Germinal center (tissue), 1 donor: ENCODE data around the gene FGF5.
A peak's percentile ranks its signal among the peaks of the same experiment; 100 is the strongest.
"Not testable (repeated sequence)": the region's sequence is repeated elsewhere in the genome, so short reads cannot be mapped to it uniquely, and the experiment has no call there.

Experiments
- DNase-seq: peaks from one replicate; pipeline ENCODE4 v3.0.0; 2012; ENCODE audit warnings: mixed read lengths, low spot score

Gene FGF5

DNA sequence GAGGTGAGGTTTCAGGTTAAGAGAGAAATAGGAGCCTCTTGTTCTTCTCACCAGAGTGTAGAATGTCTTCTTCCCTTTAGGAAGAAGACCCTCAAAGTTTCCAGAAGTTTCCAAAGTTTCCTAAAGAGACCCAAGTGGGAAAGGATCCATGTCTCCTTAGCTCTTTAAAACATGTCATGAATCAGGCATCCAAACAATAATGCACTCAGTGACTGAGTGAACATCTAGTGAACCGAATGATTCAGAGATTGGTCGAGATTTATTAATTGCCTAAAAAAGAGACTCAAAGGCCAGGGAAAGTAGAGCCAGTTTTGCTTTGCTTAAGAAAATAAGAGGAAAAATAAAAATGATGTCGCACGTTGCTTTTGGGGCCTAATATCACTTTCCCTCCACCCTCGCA lies 29.4 kb downstream of the FGF5 start:
- DNase-seq: no peak

DNA sequence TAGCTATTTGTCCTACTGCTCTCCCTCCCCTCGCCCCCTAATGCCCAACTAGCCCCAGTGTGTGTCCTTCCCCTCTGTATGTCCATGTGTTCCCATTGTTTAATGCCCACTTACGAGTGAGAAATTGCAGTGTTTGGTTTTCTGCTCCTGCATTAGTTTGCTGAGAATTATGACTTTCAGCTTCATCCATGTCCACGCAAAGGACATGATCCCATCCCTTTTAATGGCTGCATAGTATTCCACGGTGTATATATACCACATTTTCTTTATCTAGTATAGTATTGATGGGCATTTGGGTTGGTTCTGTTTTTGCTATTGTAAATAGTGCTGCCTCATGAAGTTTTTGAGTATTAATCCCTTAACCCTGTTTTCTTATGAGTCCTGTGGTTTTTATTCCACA lies 35.4 kb downstream of the FGF5 start:
- no peak for DNase-seq

- no peak for DNase-seq
Measured at GRCh38 chr4:80302616-80303223, 36.3 kb downstream of the FGF5 start.

DNA sequence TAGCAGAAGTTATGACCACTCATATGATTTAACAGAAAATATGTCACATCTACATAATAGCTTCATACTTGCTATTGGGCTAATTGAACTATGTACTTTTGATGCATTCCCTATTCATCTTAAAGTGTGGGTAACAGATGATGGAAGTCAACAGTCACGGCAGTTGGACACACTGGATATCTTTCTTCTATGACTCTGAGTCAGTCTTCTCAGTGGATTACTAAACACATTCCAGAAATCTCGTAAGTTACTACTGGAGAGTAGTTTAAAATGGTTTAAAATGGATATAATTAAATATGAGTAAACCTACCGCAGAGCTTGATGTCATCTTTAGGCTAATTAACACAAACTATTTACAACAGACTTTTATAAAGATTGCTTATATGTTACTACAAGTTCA lies 39.0 kb downstream of the FGF5 start:
- no peak for DNase-seq

GRCh38 chr4:80306260-80306659 lies 39.8 kb downstream of the FGF5 start:
- DNase-seq: no peak

GRCh38 chr4:80307183-80307735 lies 40.8 kb downstream of the FGF5 start:
- no peak for DNase-seq

DNA sequence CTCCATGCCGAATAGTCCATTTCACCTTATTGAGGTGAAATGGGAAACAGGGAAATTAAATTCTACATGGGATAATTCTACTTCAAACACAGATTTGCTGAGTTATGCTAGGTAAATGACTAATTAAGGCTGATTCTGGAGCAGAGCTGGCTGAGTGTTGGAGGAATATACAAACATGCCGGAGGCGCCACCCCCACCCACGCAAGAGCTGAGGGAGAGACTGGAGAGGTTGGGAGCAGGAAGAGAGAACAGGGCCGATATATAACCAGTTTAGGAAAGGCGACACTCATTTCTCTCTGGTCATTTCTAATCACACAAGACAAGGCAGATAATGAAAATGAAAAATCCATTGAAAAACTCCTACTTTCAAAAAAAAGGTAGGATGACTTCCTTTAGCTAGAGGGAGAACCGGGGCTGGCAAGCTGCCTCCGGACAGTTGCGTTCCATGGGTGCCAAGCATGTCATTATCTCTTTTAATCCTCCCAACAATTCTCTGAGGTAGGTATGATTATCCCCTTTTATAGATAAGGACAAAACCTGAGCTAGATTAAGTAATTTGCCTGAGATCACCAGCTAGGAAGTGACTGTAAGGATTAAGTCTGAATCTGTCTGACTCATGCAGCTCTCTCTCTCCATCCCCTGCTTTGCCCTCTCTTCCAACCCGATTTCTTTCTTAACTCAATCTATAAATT lies 41.5 kb downstream of the FGF5 start:
- DNase-seq: no peak

DNA sequence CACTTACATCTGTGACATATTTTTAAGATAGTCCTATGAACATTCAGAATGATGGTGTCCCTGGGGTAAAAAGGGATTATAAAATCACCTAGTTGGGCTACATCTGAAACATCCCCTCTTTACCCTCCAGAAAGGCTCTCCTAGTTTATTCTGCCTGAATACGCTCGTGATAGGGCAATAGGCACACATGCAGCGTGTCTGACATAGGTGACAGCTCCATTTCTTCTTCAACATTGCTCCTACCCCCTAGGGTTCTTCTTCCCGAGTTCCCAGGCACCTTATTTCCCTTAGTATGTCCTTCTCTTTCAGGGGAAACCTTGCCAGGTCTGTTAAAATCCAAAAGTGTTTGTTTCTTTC lies 42.0 kb downstream of the FGF5 start:
- no peak for DNase-seq

- no peak for DNase-seq
Measured at GRCh38 chr4:80309294-80310004, 43.0 kb downstream of the FGF5 start.

- DNase-seq: no peak
Measured at GRCh38 chr4:80311130-80311529, 44.7 kb downstream of the FGF5 start.

- no peak for DNase-seq
Measured at GRCh38 chr4:80312124-80312523, 45.7 kb downstream of the FGF5 start.

DNA sequence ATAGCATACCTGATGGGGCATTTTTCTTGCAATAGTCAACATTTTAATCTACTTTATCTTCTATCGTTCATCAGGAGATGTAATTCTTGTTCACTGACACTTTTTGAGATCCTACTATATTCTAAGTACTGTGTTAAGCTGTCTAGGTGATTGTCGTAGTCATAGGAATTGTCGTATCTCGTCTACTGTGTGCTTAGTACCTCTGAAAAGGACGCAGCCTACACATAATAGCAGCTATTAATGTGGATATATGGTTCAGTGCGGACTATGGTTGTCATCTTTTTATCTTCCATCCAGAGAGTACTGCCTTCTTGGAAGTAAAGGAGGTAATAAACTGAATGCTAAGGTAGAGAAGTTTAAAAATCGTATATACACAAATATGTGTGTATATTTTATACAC lies 47.2 kb downstream of the FGF5 start:
- no peak for DNase-seq

DNA sequence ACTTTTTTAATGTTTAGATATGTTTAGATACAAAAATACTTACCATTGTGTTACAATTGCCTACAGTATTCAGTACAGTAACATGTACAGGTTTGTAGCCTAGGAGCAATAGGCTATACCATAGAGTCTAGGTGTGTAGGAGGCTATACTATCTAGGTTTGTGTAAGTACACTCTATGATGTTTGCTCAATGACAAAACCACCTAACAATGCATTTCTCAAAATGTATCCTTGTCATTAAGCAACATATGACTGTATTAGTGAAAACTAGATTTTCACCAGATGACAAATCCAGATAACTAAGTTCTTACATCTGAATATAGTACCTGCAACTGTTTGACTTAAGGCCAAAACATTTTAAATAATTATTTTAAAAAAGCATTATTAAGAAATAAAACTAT lies 49.4 kb downstream of the FGF5 start:
- DNase-seq: not testable (repeated sequence)

GRCh38 chr4:80321341-80321740 lies 54.9 kb downstream of the FGF5 start:
- DNase-seq: no peak

- no peak for DNase-seq
Measured at GRCh38 chr4:80321776-80322175, 55.3 kb downstream of the FGF5 start.

DNA sequence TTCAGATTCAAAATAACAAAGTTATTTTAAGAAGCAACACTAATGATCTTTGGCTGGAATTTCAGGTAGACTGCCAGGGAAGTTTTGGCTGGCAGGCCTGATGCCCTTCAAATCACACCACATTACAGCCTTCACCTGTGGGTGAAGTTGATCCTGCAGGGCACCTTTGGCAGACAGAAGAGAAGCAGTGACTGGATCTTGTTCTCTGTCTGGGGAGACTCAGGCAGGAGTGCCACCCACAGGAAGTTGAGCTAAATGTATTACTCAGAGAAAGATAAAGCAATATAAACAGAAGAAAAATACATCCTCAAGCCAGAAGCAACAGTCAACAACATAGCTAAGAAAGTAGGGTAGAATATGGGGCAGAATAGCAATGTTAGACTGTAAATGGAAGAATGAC lies 56.3 kb downstream of the FGF5 start:
- no peak for DNase-seq

DNA sequence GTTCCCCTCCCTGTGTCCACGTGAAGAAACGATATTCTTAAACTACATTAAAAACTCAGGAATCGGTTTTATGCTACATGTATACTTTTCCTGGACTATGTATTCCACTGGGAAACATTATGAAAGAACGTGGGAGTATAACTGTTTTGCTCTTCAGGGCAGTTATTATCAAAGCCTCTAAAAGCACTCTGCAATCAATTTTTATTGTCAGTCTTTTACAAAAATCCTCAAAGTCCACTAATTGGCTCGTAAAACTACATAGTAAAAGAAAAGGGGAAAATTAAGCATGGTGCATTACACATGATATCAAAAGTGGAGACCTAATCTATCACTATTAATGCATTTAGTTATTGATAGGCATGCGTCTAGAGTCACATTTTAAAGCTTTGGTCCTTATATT lies 57.7 kb downstream of the FGF5 start:
- no peak for DNase-seq

DNA sequence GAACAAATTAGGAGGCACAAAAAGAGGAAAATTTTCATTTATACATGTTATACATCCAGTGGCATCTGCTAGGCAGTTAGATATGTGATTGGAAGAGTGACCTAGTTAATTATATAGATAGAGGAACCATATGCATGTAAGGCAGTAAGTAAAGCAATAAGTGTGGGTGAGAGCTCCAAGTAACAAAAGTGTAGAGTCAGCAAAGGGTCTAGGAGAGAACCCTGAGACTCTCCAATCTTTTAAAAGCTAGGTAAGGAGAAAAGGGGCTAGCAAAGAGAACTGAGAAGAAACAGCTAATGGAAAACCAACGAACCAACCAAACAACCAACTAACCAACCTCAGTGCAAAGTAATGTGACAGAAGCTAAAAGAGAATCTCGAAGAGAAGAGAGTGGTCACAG lies 65.2 kb downstream of the FGF5 start:
- DNase-seq: no peak

DNA sequence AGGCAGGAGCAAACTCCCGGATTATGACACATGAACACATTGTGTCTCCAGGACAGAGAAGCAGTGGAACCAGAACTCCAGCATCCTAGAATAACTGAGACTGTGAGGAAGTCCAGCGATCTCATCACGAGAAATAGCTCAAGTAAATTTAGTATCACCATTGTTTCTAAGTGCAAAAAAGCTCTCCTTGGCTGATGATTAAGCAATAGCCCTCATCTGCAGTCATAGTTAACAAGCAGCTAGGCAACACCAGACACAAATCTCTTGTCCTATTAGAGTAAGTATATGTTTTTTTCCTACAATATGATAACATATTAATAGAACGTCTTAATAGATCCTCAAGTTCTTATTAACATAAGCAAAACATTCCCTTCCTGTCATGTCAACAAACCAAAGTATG lies 66.7 kb downstream of the FGF5 start:
- DNase-seq: no peak

DNA sequence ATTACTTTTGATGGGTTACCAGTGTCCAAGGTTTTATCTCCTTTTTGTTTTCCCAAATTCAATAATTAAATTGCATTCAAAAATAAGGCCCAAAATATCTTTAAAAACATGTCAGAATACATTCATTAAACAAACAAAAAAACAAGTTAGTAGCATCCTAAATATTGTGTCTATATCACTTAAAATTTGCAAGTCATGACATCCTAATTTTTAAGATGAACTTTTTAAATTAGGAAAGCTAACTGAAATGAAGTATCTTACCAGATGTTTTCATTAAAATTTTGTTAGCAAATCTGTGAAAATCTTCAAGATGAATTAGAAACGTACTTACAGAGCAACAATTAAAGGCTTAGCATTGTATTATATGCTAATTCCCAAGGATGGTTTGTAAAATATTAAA lies 68.1 kb downstream of the FGF5 start:
- no peak for DNase-seq

DNA sequence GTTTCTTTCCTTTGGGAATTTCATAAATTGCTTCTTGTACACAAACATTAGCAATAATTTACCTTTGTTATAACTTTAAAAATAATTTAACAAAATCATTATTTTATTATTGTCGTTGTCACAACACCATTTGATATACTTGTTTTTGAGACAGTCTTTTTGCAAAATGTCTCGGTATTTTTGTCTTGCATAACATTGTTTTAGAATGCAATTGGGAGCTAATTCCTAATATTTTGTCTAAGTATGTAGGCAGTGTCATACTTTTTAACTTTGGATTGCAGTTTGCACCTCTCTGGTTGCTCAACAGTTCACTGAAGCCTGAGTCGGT lies 68.7 kb downstream of the FGF5 start:
- DNase-seq: no peak

DNA sequence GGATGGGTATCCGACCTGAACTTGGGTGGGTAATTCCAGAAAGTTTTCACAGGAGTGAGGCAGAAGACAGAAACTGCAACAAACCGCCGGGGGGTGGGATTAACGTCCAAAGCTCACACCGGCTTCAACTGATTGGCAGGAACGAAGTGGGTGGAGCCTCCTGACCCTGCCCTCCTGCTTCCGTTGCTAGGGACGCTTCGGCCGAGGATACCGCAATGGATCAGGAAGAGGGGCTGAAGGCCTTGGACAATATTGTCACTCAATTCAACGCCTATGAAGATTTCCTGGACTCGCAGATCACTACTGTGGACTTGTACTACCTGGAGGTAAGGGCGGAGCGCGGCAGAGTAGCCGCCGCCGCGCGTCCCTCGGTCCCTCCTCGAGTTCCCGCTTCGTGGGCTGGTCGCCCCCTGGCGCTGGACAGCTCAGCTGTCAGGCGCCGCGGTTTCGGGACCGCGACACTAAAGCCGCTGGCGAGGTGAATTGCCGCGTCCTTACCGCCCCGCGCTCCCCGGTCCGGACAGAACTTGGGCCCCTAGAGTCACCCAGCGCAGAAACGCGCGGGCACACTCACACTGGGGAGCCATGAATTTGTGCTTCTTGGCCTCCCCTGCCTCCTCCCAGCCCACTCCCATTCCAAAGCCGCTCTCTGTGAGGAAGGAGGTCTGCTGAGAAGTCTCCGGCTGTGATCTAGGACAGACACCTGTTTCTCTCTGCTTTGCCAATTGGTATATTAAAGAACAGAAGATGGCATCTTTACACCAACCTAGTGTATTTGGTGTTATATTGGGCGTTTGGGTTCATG lies 69.3 kb downstream of the FGF5 start, which contains the start of gene CFAP299:
Gene CFAP299, plus strand, starts transcription at position 177 of the 805 bp plus-strand sequence.
- DNase-seq: peak; percentile 78

DNA sequence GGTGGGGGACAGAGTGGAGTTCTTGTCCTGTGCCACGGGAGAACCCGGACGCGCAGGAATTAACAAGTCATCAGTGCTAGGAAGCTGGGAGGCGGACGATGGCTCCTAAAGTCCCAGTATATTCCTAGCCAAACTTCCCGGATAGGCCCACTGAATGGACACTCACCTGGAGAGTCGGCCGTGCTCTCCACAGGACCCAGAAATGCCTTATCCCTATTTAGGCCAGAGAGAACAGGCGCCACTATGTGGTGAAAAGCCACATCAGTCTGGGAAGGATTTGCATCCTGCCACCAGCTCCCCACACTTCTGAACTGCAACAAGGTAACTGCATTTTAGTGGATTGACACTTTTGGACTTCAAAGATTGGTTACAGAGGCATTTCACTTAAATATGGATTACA lies 70.1 kb downstream of the FGF5 start:
- DNase-seq: no peak
